Endothelial cell of umbilical vein (primary cell): Measurements from ENCODE around the gene CD34. TPM values are rescaled to one million over a fixed set of nuclear protein-coding genes. Genes with fewer than 3 reads are reported as not detected.

ENCODE experiments used
- BruUV-seq: library from RNA; stranded (reverse); fragments of 400-500 nt; replicated peaks from 2 replicates; lab custom pipeline; 2021; lab: Mats Ljungman, UMichigan
- CTCF ChIA-PET: fragments of 300-600, 350-600 bp; sonication (Branson Sonifier 250); formaldehyde crosslinking; loops from one replicate; lab custom pipeline; 2021; ENCODE audit warnings: antibody characterized with exemption, inconsistent platforms; lab: Charles Lee
- POLR2A ChIA-PET: fragments of 300-600, 350-600 bp; sonication (Branson Sonifier 250); formaldehyde crosslinking; loops from one replicate; lab custom pipeline; 2021; ENCODE audit warnings: antibody characterized with exemption, inconsistent platforms; lab: Charles Lee
- DNase-seq: peaks from one replicate; pipeline ENCODE4 v3.0.0-alpha.2; 2011; ENCODE audit warnings: low read depth, low spot score
- FAIRE-seq: peaks from 2 replicates; lab custom pipeline; 2011; peaks lifted over from hg19 to GRCh38; lab: Jason Lieb, UNC
- H2AFZ ChIP-seq: 2 replicates; pipeline ENCODE4 v1.6.0; 2012; ENCODE audit warnings: low read depth, low read length, control low read depth, inconsistent platforms
- H3K27ac ChIP-seq: 2 replicates; pipeline ENCODE4 v1.5.1; 2011; ENCODE audit warnings: low read depth, mild to moderate bottlenecking, control low read depth, low read length, moderate library complexity; ENCODE audit not compliant: insufficient read depth
- H3K27me3 ChIP-seq, 2 experiments: 2 replicates each; pipeline versions ENCODE4 v1.6.0 to v1.6.1; 2011; ENCODE audit warnings: low read length in 2 of 2, mixed read lengths in 1 of 2; ENCODE audit not compliant: control insufficient read depth in 2 of 2, insufficient read depth in 2 of 2
- H3K36me3 ChIP-seq, 2 experiments: 2 replicates in 1 of 2; 3 replicates in 1 of 2; pipeline ENCODE4 v1.5.1; 2011; ENCODE audit warnings: low read length in 2 of 2, mild to moderate bottlenecking in 1 of 2, moderate library complexity in 1 of 2; ENCODE audit not compliant: control insufficient read depth in 2 of 2, insufficient read depth in 2 of 2; ENCODE audit errors: extremely low read depth in 1 of 2
- H3K4me1 ChIP-seq: 3 replicates; pipeline ENCODE4 v1.5.1; 2011; ENCODE audit warnings: mild to moderate bottlenecking, low read length; ENCODE audit not compliant: control insufficient read depth, insufficient read depth; ENCODE audit errors: extremely low read depth
- H3K4me2 ChIP-seq: 2 replicates; pipeline ENCODE4 v1.6.1; 2011; ENCODE audit warnings: low read length, control low read depth, mixed read lengths; ENCODE audit not compliant: insufficient read depth
- H3K4me3 ChIP-seq, 3 experiments: fragments of 200-600 bp in 1 of 3; sonication (generic), shearing (Covaris generic) in 1 of 3; replicated peaks in 1 of 3; 2 replicates each; pipeline ENCODE4 v1.5.1; 2011 to 2016; ENCODE audit warnings: control low read depth in 3 of 3, low read length in 3 of 3, mild to moderate bottlenecking in 2 of 3, inconsistent platforms in 1 of 3, low read depth in 1 of 3, moderate library complexity in 1 of 3; ENCODE audit not compliant: insufficient read depth in 1 of 3
- H3K79me2 ChIP-seq: 2 replicates; pipeline ENCODE4 v1.6.0; 2012; ENCODE audit warnings: low read length, inconsistent platforms; ENCODE audit not compliant: control insufficient read depth, insufficient read depth
- H3K9ac ChIP-seq: replicated peaks from 2 replicates; pipeline ENCODE3; 2011; ENCODE audit warnings: low read length, control low read depth; ENCODE audit not compliant: insufficient read depth; ENCODE audit errors: extremely low read depth
- H3K9me1 ChIP-seq: replicated peaks from 3 replicates; pipeline ENCODE4 v1.6.0; 2011; ENCODE audit warnings: mild to moderate bottlenecking, low read length; ENCODE audit not compliant: control insufficient read depth, insufficient read depth; ENCODE audit errors: extremely low read depth
- H3K9me3 ChIP-seq: replicated peaks from 2 replicates; pipeline ENCODE4 v1.5.1; 2012; ENCODE audit warnings: low read length, inconsistent platforms; ENCODE audit not compliant: control insufficient read depth, insufficient read depth
- H4K20me1 ChIP-seq: replicated peaks from 2 replicates; pipeline ENCODE3; 2011; ENCODE audit warnings: mild to moderate bottlenecking, low read length; ENCODE audit not compliant: control insufficient read depth, insufficient read depth; ENCODE audit errors: extremely low read depth
- CTCF ChIP-seq, 2 donors: IDR thresholded peaks; 1 replicate in 1 of 2; 2 replicates in 1 of 2; pipeline ENCODE4 v1.5.1; 2011; ENCODE audit warnings: low read length in 2 of 2, mild to moderate bottlenecking in 2 of 2, moderate library complexity in 2 of 2, control low read depth in 1 of 2, inconsistent platforms in 1 of 2, low read depth in 1 of 2; ENCODE audit not compliant: insufficient read depth in 1 of 2; ENCODE audit errors: extremely low read depth in 1 of 2
- EZH2 ChIP-seq: IDR thresholded peaks from 2 replicates; pipeline ENCODE4 v1.6.1; 2012; ENCODE audit warnings: borderline replicate concordance, low read depth, mild to moderate bottlenecking, moderate library complexity, low read length, inconsistent platforms; ENCODE audit not compliant: severe bottlenecking
- FOS ChIP-seq: IDR thresholded peaks from 2 replicates; pipeline ENCODE4 v1.6.1; 2011; ENCODE audit warnings: mild to moderate bottlenecking, low read length, moderate library complexity, borderline replicate concordance; ENCODE audit not compliant: insufficient read depth
- GATA2 ChIP-seq: IDR thresholded peaks from 2 replicates; pipeline ENCODE4 v1.7.0; 2011; ENCODE audit warnings: low read depth, mild to moderate bottlenecking, moderate library complexity, mixed read lengths, low read length; ENCODE audit not compliant: insufficient read length, insufficient read depth
- JUN ChIP-seq: IDR thresholded peaks from 2 replicates; pipeline ENCODE4 v1.6.1; 2011; ENCODE audit warnings: borderline replicate concordance, low read depth; ENCODE audit not compliant: insufficient read length, insufficient read depth
- MAX ChIP-seq: IDR thresholded peaks from 2 replicates; pipeline ENCODE4 v1.6.1; 2011; ENCODE audit not compliant: insufficient read depth, insufficient read length
- MYC ChIP-seq: IDR thresholded peaks from one replicate; pipeline ENCODE4 v1.6.1; 2011; ENCODE audit warnings: mild to moderate bottlenecking, low read depth, low read length
- POLR2A ChIP-seq: IDR thresholded peaks from 2 replicates; pipeline ENCODE4 v1.6.1; 2012; ENCODE audit warnings: low read depth, mild to moderate bottlenecking, control low read depth, low read length
- POLR2AphosphoS5 ChIP-seq: IDR thresholded peaks from 2 replicates; pipeline ENCODE4 v1.6.1; 2012; ENCODE audit warnings: low read depth, mild to moderate bottlenecking, control low read depth, low read length, moderate library complexity; ENCODE audit not compliant: insufficient read depth
- dilution Hi-C: fragments of 300-500 bp; cut with MboI; formaldehyde crosslinking; loops from one replicate; pipeline ENCODE4 v1.15.0; 2019; ENCODE audit warnings: low sequenced_read_pairs; ENCODE audit not compliant: extremely low pct_ligation_motif_present
- intact Hi-C: fragments of 100-400 bp; cut with micrococcal nuclease; formaldehyde crosslinking; loops from one replicate; pipeline ENCODE4 v1.10.0; 2022
- polyA plus RNA-seq, 4 experiments: library from polyadenylated mRNA; depleted of rRNA in 3 of 4; stranded (reverse) in 3 of 4; unstranded in 1 of 4; fragments of >200 nt; gene quantifications; 2 replicates each; pipeline versions ENCODE4 v1.2.1 to v1.2.3, GENCODE V29; 2011 to 2012; ENCODE audit warnings: missing spikeins in 1 of 4
- total RNA-seq: library from RNA; stranded (reverse); gene quantifications from 2 replicates; pipeline ENCODE4 v1.2.3, GENCODE V29; 2021

CD34 gene
- total and polyA plus RNA-seq, 2 donors (not counting 3 experiments of a cell fraction or from before 2014, with no cell fraction given), result 102 to 174 TPM

- H3K4me3 ChIP-seq, result no peak overlapping the region
- no peak for FAIRE-seq
- peak; percentile 47 for DNase-seq
- POLR2A ChIA-PET, result no interaction called here
- H3K4me1 ChIP-seq, result peaks cover 17% of the 10 kb centered on the region
- CTCF ChIA-PET, result interaction anchor here (1.2 to 21.9 kb wide), 4 partner anchors 8 to 131 kb away, joined by 3 to 634 read pairs (median 4); no protein-coding TSS in a partner anchor
- H3K4me2 ChIP-seq, result no peak overlapping the region
- dilution Hi-C loops, result no loop called here
- TF ChIP-seq EZH2 (no peak), MYC (no peak), FOS (no peak), POLR2A (no peak), GATA2 (no peak), JUN (no peak), CTCF (IDR thresholded peaks at IDR 0.05; ENCODE audit: extremely low read depth in 1 of 2, insufficient read depth in 1 of 2, low read depth in 1 of 2, low read length in 2 of 2) (no peak), MAX (no peak), POLR2AphosphoS5 (no peak)
- H3K9ac ChIP-seq, result no peak overlapping the region
- H3K9me1 ChIP-seq, result no peaks in the 10 kb centered on the region
- H2AFZ ChIP-seq, result no peak overlapping the region
- no peaks in the 10 kb centered on the region for H3K27me3 ChIP-seq
- H4K20me1 ChIP-seq, result no peaks in the 10 kb centered on the region
- H3K36me3 ChIP-seq, result peaks cover 0 to 5% of the 10 kb centered on the region in 2 experiments
- no TSS peak for BruUV-seq
- H3K9me3 ChIP-seq, result no peaks in the 10 kb centered on the region
- intact Hi-C loops, result no loop called here
- H3K27ac ChIP-seq, result no peak overlapping the region
- peaks cover 47% of the 10 kb centered on the region for H3K79me2 ChIP-seq
Observed at GRCh38 chr1:207831517-207832327, 79.2 kb downstream of the CD34 start.

Other genes with a start within 250 kb of the CD34 start
- gene CD46, start 159.1 kb downstream of the CD34 start, total RNA-seq, result 243 and 256 TPM in 2 replicates
- gene CD46, start 159.1 kb downstream of the CD34 start, polyA plus RNA-seq, result 94.2 and 134 TPM in 2 replicates